ENCODE data around the gene TPD52L1. TPM values are rescaled to one million over a fixed set of nuclear protein-coding genes. Genes with fewer than 3 reads are reported as not detected.

Gene TPD52L1
- total and polyA plus RNA-seq, 2 experiments from 2014 or later: 22.8 to 24.0 TPM

DNA sequence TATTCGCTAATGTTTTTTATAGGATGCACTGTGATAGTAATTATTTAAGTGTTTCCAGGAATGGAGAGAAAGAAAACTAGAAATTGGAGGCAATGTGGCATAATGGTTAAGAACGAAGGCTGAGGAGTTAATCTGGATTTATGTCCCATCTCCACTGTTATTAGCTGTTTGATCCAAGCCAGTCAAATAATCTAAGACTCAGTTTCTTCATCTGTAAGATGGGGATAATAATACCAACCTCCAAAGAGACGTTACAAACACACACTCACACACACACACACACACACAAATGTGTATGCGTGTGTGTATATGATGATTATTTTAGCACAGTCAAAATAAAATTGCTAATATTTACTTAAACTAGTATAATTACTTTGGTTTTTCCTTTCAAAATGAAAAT is 36.9 kb upstream of the TPD52L1 start:
- no peak overlapping the region for H3K4me3 ChIP-seq
- no peak overlapping the region for H3K27ac ChIP-seq (ENCODE audit: low read depth)
- H3K36me3 ChIP-seq (ENCODE audit: insufficient read depth): no peaks in the 10 kb centered on the region
- Mint-ChIP-seq H3K4me3 (no peak overlapping the region), H3K4me1 (peaks cover 17% of the 10 kb centered on the region), H3K9me3 (peaks cover 9% of the 10 kb centered on the region), H3K36me3 (ENCODE audit: low read depth) (peaks cover 8% of the 10 kb centered on the region), H3K27me3 (ENCODE audit: insufficient read depth, low read depth, poor library complexity) (peaks cover 2% of the 10 kb centered on the region), H3K27ac (no peak overlapping the region)
- H3K9me2 ChIP-seq (ENCODE audit: insufficient read depth): 0 out of 2 replicates have a peak, but pooled peaks cover 5% of the 10 kb centered on the region
- peaks cover 8% of the 10 kb centered on the region; the same call in 1 of the 2 replicates for H3K4me1 ChIP-seq (ENCODE audit: insufficient read depth)
- no peak for ATAC-seq
- no peaks in the 10 kb centered on the region for H3K79me2 ChIP-seq (replicated peaks; ENCODE audit: insufficient read depth)
- DNase-seq (ENCODE audit: low spot score): no peak
- no peak overlapping the region for H3K4me2 ChIP-seq
- no peaks in the 10 kb centered on the region for H3K27me3 ChIP-seq (ENCODE audit: insufficient read depth)
- H4K20me1 ChIP-seq (replicated peaks; ENCODE audit: insufficient read depth): no peaks in the 10 kb centered on the region
- no peaks in the 10 kb centered on the region for H3F3A ChIP-seq (replicated peaks; ENCODE audit: low read depth)
- TF ChIP-seq CREB1 (CRISPR knock-in tag; IDR thresholded peaks at IDR 0.05; ENCODE audit: low read depth) (no peak), EZH2 (IDR thresholded peaks at IDR 0.05; ENCODE audit: low read depth, unreplicated experiment) (no peak), ZNF331 (CRISPR knock-in tag; IDR thresholded peaks at IDR 0.05; ENCODE audit: low read depth) (no peak), NANOG (IDR thresholded peaks at IDR 0.05; ENCODE audit: borderline replicate concordance) (no peak), ZNF114 (CRISPR knock-in tag; IDR thresholded peaks at IDR 0.05) (no peak)
- TF ChIP-seq, protein P1, sequence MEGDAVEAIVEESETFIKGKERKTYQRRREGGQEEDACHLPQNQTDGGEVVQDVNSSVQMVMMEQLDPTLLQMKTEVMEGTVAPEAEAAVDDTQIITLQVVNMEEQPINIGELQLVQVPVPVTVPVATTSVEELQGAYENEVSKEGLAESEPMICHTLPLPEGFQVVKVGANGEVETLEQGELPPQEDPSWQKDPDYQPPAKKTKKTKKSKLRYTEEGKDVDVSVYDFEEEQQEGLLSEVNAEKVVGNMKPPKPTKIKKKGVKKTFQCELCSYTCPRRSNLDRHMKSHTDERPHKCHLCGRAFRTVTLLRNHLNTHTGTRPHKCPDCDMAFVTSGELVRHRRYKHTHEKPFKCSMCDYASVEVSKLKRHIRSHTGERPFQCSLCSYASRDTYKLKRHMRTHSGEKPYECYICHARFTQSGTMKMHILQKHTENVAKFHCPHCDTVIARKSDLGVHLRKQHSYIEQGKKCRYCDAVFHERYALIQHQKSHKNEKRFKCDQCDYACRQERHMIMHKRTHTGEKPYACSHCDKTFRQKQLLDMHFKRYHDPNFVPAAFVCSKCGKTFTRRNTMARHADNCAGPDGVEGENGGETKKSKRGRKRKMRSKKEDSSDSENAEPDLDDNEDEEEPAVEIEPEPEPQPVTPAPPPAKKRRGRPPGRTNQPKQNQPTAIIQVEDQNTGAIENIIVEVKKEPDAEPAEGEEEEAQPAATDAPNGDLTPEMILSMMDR (conservative IDR thresholded peaks at IDR 0.05; ENCODE audit: low read depth in 2 of 2): no peak
- H2AFZ ChIP-seq: no peak overlapping the region

DNA sequence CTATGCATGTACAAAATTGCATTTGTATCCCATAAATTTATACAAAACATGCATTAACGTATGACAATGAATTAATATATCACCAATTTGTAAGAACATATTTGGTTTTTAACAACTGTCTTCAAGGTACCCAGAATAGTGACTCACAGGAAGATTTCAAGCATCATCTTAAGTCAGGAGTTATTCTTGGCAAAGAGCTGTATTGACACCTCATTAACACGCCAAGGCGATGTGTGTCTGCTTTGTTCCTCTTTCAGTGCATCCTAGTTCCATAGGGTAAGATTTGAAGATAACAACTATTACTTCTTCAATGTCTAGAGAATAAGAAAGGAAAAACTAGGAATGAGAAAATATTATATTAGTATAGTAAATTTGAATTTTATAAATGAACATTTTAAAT is 35.8 kb upstream of the TPD52L1 start:
- Mint-ChIP-seq H3K9me3 (no peaks in the 10 kb centered on the region), H3K4me1 (peaks cover 17% of the 10 kb centered on the region), H3K27me3 (ENCODE audit: insufficient read depth, low read depth, poor library complexity) (peaks cover 2% of the 10 kb centered on the region), H3K4me3 (no peak overlapping the region), H3K27ac (no peak overlapping the region), H3K36me3 (ENCODE audit: low read depth) (no peaks in the 10 kb centered on the region)
- no peaks in the 10 kb centered on the region for H3K79me2 ChIP-seq (replicated peaks; ENCODE audit: insufficient read depth)
- H3K4me2 ChIP-seq: no peak overlapping the region
- H3F3A ChIP-seq (replicated peaks; ENCODE audit: low read depth): no peaks in the 10 kb centered on the region
- H3K9me2 ChIP-seq (ENCODE audit: insufficient read depth): peaks cover 10% of the 10 kb centered on the region; the same call in 1 of the 2 replicates
- ATAC-seq (no peak), DNase-seq (ENCODE audit: low spot score) (no peak)
- no peak overlapping the region for H3K4me3 ChIP-seq
- peaks cover 8% of the 10 kb centered on the region; the same call in 1 of the 2 replicates for H3K4me1 ChIP-seq (ENCODE audit: insufficient read depth)
- no peak overlapping the region for H3K27ac ChIP-seq (ENCODE audit: low read depth)
- H2AFZ ChIP-seq: no peak overlapping the region
- H3K36me3 ChIP-seq (ENCODE audit: insufficient read depth): no peaks in the 10 kb centered on the region
- no peaks in the 10 kb centered on the region for H3K27me3 ChIP-seq (ENCODE audit: insufficient read depth)
- no peaks in the 10 kb centered on the region for H4K20me1 ChIP-seq (replicated peaks; ENCODE audit: insufficient read depth)
- TF ChIP-seq, protein P1 (conservative IDR thresholded peaks at IDR 0.05; ENCODE audit: low read depth in 2 of 2): no peak
- TF ChIP-seq JUNB (IDR thresholded peaks at IDR 0.05; ENCODE audit: unreplicated experiment) (no peak), CREB1 (CRISPR knock-in tag; IDR thresholded peaks at IDR 0.05; ENCODE audit: low read depth) (no peak), STAT1 (IDR thresholded peaks at IDR 0.05; ENCODE audit: unreplicated experiment) (no peak), EZH2 (IDR thresholded peaks at IDR 0.05; ENCODE audit: low read depth, unreplicated experiment) (no peak)
- TF ChIP-seq, protein P2, sequence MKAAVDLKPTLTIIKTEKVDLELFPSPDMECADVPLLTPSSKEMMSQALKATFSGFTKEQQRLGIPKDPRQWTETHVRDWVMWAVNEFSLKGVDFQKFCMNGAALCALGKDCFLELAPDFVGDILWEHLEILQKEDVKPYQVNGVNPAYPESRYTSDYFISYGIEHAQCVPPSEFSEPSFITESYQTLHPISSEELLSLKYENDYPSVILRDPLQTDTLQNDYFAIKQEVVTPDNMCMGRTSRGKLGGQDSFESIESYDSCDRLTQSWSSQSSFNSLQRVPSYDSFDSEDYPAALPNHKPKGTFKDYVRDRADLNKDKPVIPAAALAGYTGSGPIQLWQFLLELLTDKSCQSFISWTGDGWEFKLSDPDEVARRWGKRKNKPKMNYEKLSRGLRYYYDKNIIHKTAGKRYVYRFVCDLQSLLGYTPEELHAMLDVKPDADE (IDR thresholded peaks at IDR 0.05): no peak
- TF ChIP-seq, protein P3, sequence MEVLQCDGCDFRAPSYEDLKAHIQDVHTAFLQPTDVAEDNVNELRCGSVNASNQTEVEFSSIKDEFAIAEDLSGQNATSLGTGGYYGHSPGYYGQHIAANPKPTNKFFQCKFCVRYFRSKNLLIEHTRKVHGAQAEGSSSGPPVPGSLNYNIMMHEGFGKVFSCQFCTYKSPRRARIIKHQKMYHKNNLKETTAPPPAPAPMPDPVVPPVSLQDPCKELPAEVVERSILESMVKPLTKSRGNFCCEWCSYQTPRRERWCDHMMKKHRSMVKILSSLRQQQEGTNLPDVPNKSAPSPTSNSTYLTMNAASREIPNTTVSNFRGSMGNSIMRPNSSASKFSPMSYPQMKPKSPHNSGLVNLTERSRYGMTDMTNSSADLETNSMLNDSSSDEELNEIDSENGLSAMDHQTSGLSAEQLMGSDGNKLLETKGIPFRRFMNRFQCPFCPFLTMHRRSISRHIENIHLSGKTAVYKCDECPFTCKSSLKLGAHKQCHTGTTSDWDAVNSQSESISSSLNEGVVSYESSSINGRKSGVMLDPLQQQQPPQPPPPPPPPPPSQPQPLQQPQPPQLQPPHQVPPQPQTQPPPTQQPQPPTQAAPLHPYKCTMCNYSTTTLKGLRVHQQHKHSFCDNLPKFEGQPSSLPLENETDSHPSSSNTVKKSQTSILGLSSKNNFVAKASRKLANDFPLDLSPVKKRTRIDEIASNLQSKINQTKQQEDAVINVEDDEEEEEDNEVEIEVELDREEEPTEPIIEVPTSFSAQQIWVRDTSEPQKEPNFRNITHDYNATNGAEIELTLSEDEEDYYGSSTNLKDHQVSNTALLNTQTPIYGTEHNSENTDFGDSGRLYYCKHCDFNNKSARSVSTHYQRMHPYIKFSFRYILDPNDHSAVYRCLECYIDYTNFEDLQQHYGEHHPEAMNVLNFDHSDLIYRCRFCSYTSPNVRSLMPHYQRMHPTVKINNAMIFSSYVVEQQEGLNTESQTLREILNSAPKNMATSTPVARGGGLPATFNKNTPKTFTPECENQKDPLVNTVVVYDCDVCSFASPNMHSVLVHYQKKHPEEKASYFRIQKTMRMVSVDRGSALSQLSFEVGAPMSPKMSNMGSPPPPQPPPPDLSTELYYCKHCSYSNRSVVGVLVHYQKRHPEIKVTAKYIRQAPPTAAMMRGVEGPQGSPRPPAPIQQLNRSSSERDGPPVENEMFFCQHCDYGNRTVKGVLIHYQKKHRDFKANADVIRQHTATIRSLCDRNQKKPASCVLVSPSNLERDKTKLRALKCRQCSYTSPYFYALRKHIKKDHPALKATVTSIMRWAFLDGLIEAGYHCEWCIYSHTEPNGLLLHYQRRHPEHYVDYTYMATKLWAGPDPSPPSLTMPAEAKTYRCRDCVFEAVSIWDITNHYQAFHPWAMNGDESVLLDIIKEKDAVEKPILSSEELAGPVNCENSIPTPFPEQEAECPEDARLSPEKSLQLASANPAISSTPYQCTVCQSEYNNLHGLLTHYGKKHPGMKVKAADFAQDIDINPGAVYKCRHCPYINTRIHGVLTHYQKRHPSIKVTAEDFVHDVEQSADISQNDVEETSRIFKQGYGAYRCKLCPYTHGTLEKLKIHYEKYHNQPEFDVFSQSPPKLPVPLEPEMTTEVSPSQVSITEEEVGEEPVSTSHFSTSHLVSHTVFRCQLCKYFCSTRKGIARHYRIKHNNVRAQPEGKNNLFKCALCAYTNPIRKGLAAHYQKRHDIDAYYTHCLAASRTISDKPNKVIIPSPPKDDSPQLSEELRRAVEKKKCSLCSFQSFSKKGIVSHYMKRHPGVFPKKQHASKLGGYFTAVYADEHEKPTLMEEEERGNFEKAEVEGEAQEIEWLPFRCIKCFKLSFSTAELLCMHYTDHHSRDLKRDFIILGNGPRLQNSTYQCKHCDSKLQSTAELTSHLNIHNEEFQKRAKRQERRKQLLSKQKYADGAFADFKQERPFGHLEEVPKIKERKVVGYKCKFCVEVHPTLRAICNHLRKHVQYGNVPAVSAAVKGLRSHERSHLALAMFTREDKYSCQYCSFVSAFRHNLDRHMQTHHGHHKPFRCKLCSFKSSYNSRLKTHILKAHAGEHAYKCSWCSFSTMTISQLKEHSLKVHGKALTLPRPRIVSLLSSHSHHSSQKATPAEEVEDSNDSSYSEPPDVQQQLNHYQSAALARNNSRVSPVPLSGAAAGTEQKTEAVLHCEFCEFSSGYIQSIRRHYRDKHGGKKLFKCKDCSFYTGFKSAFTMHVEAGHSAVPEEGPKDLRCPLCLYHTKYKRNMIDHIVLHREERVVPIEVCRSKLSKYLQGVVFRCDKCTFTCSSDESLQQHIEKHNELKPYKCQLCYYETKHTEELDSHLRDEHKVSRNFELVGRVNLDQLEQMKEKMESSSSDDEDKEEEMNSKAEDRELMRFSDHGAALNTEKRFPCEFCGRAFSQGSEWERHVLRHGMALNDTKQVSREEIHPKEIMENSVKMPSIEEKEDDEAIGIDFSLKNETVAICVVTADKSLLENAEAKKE (CRISPR knock-in tag; IDR thresholded peaks at IDR 0.05): no peak

Data from GM23338 (cell line).